ENCODE data around the gene NISCH. TPM values are rescaled to one million over a fixed set of nuclear protein-coding genes. Genes with fewer than 3 reads are reported as not detected.

NISCH gene
- total and polyA plus RNA-seq, 2 of the 8 experiments (the other 6 are each of a cell fraction or from before 2014, with no cell fraction given) = 71.2 to 71.9 TPM

- TF ChIP-seq KDM4A (IDR thresholded peaks at IDR 0.05; ENCODE audit: low read depth, low read length, severe bottlenecking) (no peak), SAP30 (IDR thresholded peaks at IDR 0.05; ENCODE audit: insufficient read depth, insufficient replicate concordance, low read length) (no peak), RNF2 (IDR thresholded peaks at IDR 0.05; ENCODE audit: borderline replicate concordance, low read depth, low read length, missing control alignments, poor library complexity, severe bottlenecking) (no peak)
Measured at GRCh38 chr3:52438579-52439425, 16.6 kb upstream of the NISCH start (continued).

All from H1 (cell line).